AG10803 (cell line): Measurements from ENCODE around the gene CCR5AS.
A peak's percentile ranks its signal among the peaks of the same experiment; 100 is the strongest.
"Not testable (repeated sequence)": the region's sequence is repeated elsewhere in the genome, so short reads cannot be mapped to it uniquely, and the experiment has no call there.

ENCODE experiments used
- DNase-seq: peaks from one replicate; pipeline ENCODE4 v3.0.0; 2010; ENCODE audit warnings: low read depth
- H3K4me3 ChIP-seq: 2 replicates; pipeline ENCODE4 v1.5.1; 2011; ENCODE audit warnings: mild to moderate bottlenecking, low read length, control low read depth
- CTCF ChIP-seq: conservative IDR thresholded peaks from 2 replicates; pipeline ENCODE4 v1.5.1; 2011; ENCODE audit warnings: mild to moderate bottlenecking, low read length, control low read depth, inconsistent platforms

The CCR5AS gene

GRCh38 chr3:46435081-46435726 lies 28.3 kb upstream of the CCR5AS start:
- no peak for DNase-seq
- no peak for TF ChIP-seq CTCF
- no peak overlapping the region for H3K4me3 ChIP-seq

GRCh38 chr3:46433841-46434240 lies 27.0 kb upstream of the CCR5AS start:
- TF ChIP-seq CTCF = no peak
- no peak overlapping the region for H3K4me3 ChIP-seq
- no peak for DNase-seq

- H3K4me3 ChIP-seq, DNase-seq: not testable (repeated sequence)
Observed at GRCh38 chr3:46433118-46433517, 26.3 kb upstream of the CCR5AS start.

- not testable (repeated sequence) for H3K4me3 ChIP-seq, DNase-seq
Observed at GRCh38 chr3:46431905-46432304, 25.0 kb upstream of the CCR5AS start.

GRCh38 chr3:46430879-46431278 lies 24.0 kb upstream of the CCR5AS start:
- not testable (repeated sequence) for DNase-seq, H3K4me3 ChIP-seq

GRCh38 chr3:46429671-46430070 lies 22.8 kb upstream of the CCR5AS start:
- H3K4me3 ChIP-seq = no peak overlapping the region
- TF ChIP-seq CTCF = no peak
- no peak for DNase-seq

- H3K4me3 ChIP-seq = no peak overlapping the region
- no peak for TF ChIP-seq CTCF
- no peak for DNase-seq
Observed at GRCh38 chr3:46429250-46429649, 22.4 kb upstream of the CCR5AS start.

- DNase-seq = no peak
- no peak; the same call in 1 of the 2 replicates for TF ChIP-seq CTCF
- no peak overlapping the region for H3K4me3 ChIP-seq
Observed at GRCh38 chr3:46427916-46428833, 21.3 kb upstream of the CCR5AS start.

- not testable (repeated sequence) for DNase-seq
Observed at GRCh38 chr3:46427404-46427803, 20.5 kb upstream of the CCR5AS start.

GRCh38 chr3:46426476-46426875 lies 19.6 kb upstream of the CCR5AS start:
- not testable (repeated sequence) for H3K4me3 ChIP-seq
- peak; percentile 13 for DNase-seq

More at GRCh38 chr3:46427404-46427803, 20.5 kb upstream of the CCR5AS start:
- not testable (repeated sequence) for H3K4me3 ChIP-seq
